ENCODE data around the gene ABCC6. TPM values are rescaled to one million over a fixed set of nuclear protein-coding genes. Genes with fewer than 3 reads are reported as not detected.

Gene ABCC6
- total RNA-seq, 1 experiment from 2014 or later = 44.6 TPM

DNA sequence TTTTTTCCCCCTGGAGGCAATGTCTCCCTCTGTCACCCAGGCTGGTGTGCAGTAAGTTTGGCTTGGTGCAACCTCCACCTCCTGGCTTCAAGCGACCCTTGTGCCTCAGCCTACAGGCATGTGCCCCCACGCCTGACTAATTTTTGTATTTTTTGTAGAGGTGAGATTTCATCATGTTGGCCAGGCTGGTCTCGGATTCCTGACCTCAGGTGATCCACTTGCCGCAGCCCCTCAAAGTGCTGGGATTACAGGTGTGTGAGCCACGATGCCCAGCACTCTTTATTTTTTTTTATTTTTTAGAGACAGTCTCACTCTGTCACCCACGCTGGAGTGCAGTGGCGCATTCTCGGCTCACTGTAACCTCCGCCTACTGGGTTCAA is 113.2 kb downstream of the ABCC6 start:
- TF ChIP-seq, protein P1, sequence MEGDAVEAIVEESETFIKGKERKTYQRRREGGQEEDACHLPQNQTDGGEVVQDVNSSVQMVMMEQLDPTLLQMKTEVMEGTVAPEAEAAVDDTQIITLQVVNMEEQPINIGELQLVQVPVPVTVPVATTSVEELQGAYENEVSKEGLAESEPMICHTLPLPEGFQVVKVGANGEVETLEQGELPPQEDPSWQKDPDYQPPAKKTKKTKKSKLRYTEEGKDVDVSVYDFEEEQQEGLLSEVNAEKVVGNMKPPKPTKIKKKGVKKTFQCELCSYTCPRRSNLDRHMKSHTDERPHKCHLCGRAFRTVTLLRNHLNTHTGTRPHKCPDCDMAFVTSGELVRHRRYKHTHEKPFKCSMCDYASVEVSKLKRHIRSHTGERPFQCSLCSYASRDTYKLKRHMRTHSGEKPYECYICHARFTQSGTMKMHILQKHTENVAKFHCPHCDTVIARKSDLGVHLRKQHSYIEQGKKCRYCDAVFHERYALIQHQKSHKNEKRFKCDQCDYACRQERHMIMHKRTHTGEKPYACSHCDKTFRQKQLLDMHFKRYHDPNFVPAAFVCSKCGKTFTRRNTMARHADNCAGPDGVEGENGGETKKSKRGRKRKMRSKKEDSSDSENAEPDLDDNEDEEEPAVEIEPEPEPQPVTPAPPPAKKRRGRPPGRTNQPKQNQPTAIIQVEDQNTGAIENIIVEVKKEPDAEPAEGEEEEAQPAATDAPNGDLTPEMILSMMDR (IDR thresholded peaks at IDR 0.05; ENCODE audit: insufficient read depth in 1 of 2, low read depth in 1 of 2, low read length in 1 of 2, severe bottlenecking in 1 of 2, unreplicated experiment in 1 of 2) = no peak
- Histone ChIP-seq H3K27me3 (replicated peaks; ENCODE audit: control insufficient read depth, insufficient read depth, low read length) (no peaks in the 10 kb centered on the region), H3K4me3 (ENCODE audit: low read depth, low read length) (no peak overlapping the region), H3K4me1 (no peaks in the 10 kb centered on the region), H3K36me3 (ENCODE audit: control insufficient read depth, insufficient read depth, low read length) (no peaks in the 10 kb centered on the region; the same call in 1 of the 2 replicates), H3K9me3 (no peaks in the 10 kb centered on the region)
- Mint-ChIP-seq H3K4me3 (ENCODE audit: unreplicated experiment) (no peak overlapping the region), H3K9me3 (ENCODE audit: unreplicated experiment) (no peaks in the 10 kb centered on the region), H3K36me3 (ENCODE audit: insufficient read depth, unreplicated experiment) (peaks cover 35% of the 10 kb centered on the region), H3K27ac (ENCODE audit: unreplicated experiment) (no peak overlapping the region), H3K27me3 (ENCODE audit: insufficient read depth, unreplicated experiment) (no peaks in the 10 kb centered on the region), H3K4me1 (ENCODE audit: low read depth, unreplicated experiment) (no peaks in the 10 kb centered on the region)
- BruUV-seq (replicated peaks) = no TSS peak
- intact Hi-C loops (cut with micrococcal nuclease; ENCODE audit: unreplicated experiment) = no loop called here
- POLR2A ChIA-PET = no interaction called here
- CTCF ChIA-PET = no interaction called here
- no peak for DNase-seq

DNA sequence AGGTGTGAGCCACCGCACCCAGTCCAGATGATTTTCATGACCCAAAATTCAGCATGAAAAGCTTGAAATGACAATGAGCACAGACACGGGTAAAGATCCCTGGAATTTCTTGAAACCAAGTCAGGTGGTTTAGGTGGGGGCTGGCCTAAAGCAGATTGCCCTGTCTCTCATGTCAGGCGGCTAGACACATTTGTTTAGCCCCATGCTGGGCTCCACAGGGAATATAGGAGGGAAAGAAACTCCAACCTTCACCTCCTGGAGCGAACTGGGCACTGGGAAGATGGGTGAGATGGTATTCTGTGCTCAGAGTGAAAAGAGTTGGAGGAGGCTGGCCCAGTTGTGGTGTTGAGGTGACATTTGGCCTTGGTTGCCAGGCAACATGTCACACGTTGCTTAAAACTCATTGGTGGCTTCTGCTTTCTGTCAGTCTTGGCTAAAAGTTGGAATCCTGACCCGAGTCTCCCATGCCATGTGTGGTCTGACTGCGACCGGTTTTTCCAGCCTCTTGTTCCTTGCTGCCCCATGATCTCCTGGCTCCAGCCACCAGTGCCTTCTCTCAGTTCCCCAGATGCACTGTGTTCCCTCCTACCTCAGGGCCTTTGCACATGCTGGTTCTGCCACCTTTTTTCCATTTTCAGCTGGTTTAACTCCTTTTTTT is 113.7 kb downstream of the ABCC6 start:
- Mint-ChIP-seq H3K4me1 (ENCODE audit: low read depth, unreplicated experiment) (no peaks in the 10 kb centered on the region), H3K9me3 (ENCODE audit: unreplicated experiment) (no peaks in the 10 kb centered on the region), H3K27ac (ENCODE audit: unreplicated experiment) (no peak overlapping the region), H3K36me3 (ENCODE audit: insufficient read depth, unreplicated experiment) (peaks cover 32% of the 10 kb centered on the region), H3K4me3 (ENCODE audit: unreplicated experiment) (no peak overlapping the region), H3K27me3 (ENCODE audit: insufficient read depth, unreplicated experiment) (no peaks in the 10 kb centered on the region)
- no peak overlapping the region for H3K4me3 ChIP-seq (ENCODE audit: low read depth, low read length)
- CTCF ChIA-PET = interaction anchor here (0.6 kb wide), 1 partner anchor 104 kb away, joined by 4 read pairs; no protein-coding TSS in a partner anchor
- TF ChIP-seq, protein P1 (IDR thresholded peaks at IDR 0.05; ENCODE audit: insufficient read depth in 1 of 2, low read depth in 1 of 2, low read length in 1 of 2, severe bottlenecking in 1 of 2, unreplicated experiment in 1 of 2) = no peak
- no peaks in the 10 kb centered on the region; the same call in 1 of the 2 replicates for H3K36me3 ChIP-seq (ENCODE audit: control insufficient read depth, insufficient read depth, low read length)
- no TSS peak for BruUV-seq (replicated peaks)
- no peaks in the 10 kb centered on the region for H3K27me3 ChIP-seq (replicated peaks; ENCODE audit: control insufficient read depth, insufficient read depth, low read length)
- POLR2A ChIA-PET = no interaction called here
- no peak for DNase-seq
- H3K9me3 ChIP-seq = no peaks in the 10 kb centered on the region
- H3K4me1 ChIP-seq = no peaks in the 10 kb centered on the region
- intact Hi-C loops (cut with micrococcal nuclease; ENCODE audit: unreplicated experiment) = no loop called here

DNA sequence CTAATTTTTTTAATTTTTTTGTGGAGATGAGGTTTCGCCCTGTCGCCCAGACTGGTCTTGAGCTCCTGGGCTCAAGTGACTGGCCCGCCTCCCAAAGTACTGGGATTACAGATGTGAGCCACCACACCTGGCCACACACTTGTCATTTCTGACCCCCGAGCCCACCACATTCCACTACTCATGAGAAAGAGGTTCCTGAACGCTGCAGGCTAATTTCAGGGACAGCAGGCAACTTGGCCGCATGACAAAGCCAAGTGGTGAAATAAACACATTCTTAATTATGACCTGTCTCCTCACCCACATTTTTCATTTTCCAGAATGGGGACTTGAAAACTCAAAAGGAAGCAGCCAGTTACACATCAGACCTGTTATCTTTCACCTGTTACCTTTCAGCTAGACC is 114.5 kb downstream of the ABCC6 start:
- no peaks in the 10 kb centered on the region for H3K9me3 Mint-ChIP-seq (ENCODE audit: unreplicated experiment)
- DNase-seq = no peak
- H3K27me3 Mint-ChIP-seq (ENCODE audit: insufficient read depth, unreplicated experiment) = no peaks in the 10 kb centered on the region
- BruUV-seq (replicated peaks) = no TSS peak
- no peak overlapping the region for H3K4me3 ChIP-seq (ENCODE audit: low read depth, low read length)
- H3K27ac Mint-ChIP-seq (ENCODE audit: unreplicated experiment) = no peak overlapping the region
- ChIA-PET POLR2A (no interaction called here), CTCF (interaction anchor here (0.6 kb wide), 1 partner anchor 343 kb away, joined by 3 read pairs; no protein-coding TSS in a partner anchor)
- TF ChIP-seq, protein P1 (IDR thresholded peaks at IDR 0.05; ENCODE audit: insufficient read depth in 1 of 2, low read depth in 1 of 2, low read length in 1 of 2, severe bottlenecking in 1 of 2, unreplicated experiment in 1 of 2) = no peak
- no peaks in the 10 kb centered on the region for H3K4me1 Mint-ChIP-seq (ENCODE audit: low read depth, unreplicated experiment)
- no peaks in the 10 kb centered on the region for H3K27me3 ChIP-seq (replicated peaks; ENCODE audit: control insufficient read depth, insufficient read depth, low read length)
- no peaks in the 10 kb centered on the region for H3K4me1 ChIP-seq
- H3K9me3 ChIP-seq = no peaks in the 10 kb centered on the region
- intact Hi-C loops (cut with micrococcal nuclease; ENCODE audit: unreplicated experiment) = no loop called here
- no peaks in the 10 kb centered on the region; the same call in 1 of the 2 replicates for H3K36me3 ChIP-seq (ENCODE audit: control insufficient read depth, insufficient read depth, low read length)
- peaks cover 36% of the 10 kb centered on the region for H3K36me3 Mint-ChIP-seq (ENCODE audit: insufficient read depth, unreplicated experiment)
- H3K4me3 Mint-ChIP-seq (ENCODE audit: unreplicated experiment) = no peak overlapping the region

All from Caco-2 (cell line).